GM18507 (cell line): Measurements from ENCODE around the gene SLC24A4.

ENCODE experiments used
- DNase-seq: peaks from one replicate; pipeline ENCODE4 v3.0.0; 2011; ENCODE audit warnings: low read depth; ENCODE audit not compliant: insufficient read length; ENCODE audit errors: extremely low spot score
- FAIRE-seq: peaks from 2 replicates; lab custom pipeline; 2011; peaks lifted over from hg19 to GRCh38; lab: Jason Lieb, UNC

The SLC24A4 gene, protein sequence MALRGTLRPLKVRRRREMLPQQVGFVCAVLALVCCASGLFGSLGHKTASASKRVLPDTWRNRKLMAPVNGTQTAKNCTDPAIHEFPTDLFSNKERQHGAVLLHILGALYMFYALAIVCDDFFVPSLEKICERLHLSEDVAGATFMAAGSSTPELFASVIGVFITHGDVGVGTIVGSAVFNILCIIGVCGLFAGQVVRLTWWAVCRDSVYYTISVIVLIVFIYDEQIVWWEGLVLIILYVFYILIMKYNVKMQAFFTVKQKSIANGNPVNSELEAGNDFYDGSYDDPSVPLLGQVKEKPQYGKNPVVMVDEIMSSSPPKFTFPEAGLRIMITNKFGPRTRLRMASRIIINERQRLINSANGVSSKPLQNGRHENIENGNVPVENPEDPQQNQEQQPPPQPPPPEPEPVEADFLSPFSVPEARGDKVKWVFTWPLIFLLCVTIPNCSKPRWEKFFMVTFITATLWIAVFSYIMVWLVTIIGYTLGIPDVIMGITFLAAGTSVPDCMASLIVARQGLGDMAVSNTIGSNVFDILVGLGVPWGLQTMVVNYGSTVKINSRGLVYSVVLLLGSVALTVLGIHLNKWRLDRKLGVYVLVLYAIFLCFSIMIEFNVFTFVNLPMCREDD

DNA sequence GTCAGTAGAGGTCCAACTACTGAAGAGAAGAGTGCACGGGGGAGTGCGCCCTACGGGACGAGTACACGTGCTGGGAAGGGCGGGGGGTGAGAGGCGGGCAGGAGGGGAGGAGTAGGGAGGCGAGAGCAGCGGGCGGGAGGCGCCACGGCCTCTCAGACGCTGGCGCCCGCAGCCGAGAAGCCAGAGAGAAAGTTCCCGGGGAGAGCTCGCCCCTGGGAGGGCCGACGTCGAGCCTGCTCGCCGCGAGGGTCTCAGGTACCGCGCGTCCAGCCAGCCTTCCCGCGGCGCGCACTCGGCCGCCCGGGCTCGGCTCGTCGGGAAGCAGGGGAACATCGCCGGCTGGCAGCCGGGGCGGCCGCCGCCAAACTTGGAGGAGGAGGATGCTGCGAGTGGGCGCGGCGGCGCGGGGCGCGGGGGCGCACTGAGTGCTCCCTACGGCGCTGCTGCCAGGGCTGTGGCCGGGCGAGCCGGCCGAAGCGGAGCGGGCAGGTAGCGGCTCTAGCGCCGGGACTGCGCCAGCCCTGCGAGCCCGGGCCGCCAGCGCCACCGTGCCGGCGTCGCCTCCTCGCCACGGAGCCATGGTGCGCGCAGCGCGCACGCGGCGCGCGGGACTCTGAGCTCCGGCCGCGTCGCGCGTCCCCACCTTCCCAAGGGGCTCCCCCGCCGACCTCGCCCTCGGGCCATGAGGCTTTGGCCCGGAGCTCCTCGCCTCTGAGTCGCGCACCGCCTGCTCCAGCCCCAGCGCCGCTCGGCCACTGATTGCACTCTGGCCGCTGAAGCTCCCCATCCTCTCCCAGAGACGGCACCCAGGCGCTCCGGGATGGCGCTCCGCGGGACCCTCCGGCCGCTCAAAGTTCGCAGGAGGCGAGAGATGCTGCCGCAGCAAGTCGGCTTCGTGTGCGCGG, at the start of gene SLC24A4:
TSS of gene SLC24A4 (plus strand) at position 155 of the 905 bp plus-strand sequence. CDS start at position 821, 666 bp downstream.
- FAIRE-seq: no peak
- DNase-seq: no peak

DNA sequence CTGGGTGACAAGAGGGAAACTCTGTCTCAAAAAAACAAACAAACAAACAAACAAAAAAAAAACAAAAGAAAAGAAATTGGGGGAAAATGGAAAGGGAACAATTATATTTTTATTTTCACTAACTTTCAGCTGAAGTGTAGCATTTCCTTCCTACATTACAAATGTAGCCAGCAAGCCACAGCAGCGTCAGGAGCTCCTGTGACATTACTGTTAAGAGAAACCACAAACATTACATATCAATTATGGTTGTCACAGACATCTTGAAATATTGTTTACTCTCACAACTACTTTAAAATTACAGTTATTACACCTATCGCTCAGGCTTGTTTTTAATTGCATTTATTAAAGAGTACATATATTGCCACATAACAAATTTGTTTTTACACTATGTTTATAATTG, 49.8 kb upstream of the SLC24A4 start:
- FAIRE-seq: no peak
- no peak for DNase-seq

DNA sequence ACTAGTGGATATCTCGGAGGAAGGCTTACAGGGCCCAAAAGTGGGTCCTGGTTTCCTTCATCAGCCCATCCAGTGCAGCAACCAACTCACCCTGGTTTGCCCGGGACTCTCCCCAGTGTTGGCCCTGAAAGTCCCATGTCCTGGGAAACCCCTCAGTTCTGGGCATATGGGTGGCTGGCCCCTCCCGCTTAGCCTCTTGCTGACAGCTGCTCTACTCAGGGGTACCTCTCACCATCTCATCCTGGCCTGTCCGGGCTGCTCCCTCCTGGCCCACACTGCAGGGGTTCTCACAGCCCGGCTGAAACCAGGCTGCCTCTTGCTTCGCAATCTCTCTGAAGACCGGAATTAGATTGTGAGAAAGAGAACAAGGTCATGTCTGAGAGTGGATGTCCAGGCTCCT, 48.9 kb upstream of the SLC24A4 start:
- FAIRE-seq (no peak), DNase-seq (no peak)

GRCh38 chr14:92276074-92276473, 46.9 kb upstream of the SLC24A4 start:
- DNase-seq (no peak), FAIRE-seq (no peak)

- FAIRE-seq (no peak), DNase-seq (no peak)
Measured at GRCh38 chr14:92277031-92277430, 45.9 kb upstream of the SLC24A4 start.

DNA sequence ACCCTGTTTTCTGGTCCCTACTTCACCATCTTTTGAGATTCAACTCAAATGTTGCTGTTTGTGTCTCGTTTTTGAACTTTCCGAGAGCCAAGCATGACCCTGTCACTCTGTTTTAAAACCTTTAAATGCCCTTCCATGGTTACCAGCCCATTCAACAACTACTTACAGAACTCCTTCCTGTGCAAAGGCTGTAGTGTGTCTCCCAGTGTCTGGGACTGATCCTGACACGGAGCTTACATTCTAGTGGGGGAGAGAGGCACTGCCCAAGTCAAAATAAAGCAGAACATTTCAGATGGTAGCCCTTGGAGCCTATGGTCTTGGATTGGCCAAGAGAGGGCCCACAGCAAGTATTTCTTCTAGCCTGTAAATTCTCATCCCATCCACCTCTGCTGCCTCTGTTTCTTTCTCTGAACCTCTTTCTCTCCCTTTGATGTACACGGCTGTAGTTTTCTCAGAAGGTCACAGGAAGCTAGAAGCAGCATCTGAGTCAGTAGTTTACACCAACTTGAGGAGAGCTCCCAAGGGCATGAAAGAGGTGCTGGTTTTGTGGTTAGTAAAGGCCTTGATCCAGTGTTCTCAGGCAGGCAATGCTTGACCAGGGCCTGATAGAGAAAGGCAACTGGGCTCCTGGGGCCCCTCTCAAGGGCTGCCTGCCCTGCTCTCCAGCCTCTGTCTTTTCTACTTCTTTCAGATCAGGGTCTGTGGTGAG, 42.3 kb upstream of the SLC24A4 start:
- no peak for DNase-seq
- FAIRE-seq: no peak

GRCh38 chr14:92282669-92283068, 40.3 kb upstream of the SLC24A4 start:
- DNase-seq (no peak), FAIRE-seq (no peak)

DNA sequence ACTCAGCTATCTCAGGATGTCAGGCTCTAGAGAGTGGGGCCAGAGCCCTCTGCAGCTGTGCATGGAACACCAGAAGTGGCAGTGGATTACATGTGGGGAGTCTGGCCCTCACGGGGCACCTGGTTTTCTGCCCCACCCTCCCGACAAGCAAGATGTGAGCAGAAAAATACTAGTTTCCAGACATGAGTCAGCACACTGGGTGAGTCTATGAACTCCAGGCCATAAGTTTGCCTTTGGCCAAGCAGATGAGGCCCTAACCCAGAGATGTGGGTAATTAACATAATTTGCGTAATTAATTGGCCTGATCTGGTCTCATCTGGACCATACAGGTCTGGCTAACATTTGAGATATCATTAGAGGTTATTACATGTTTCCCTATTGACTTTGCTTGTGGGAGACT, 37.7 kb upstream of the SLC24A4 start:
- no peak for DNase-seq
- FAIRE-seq: no peak

DNA sequence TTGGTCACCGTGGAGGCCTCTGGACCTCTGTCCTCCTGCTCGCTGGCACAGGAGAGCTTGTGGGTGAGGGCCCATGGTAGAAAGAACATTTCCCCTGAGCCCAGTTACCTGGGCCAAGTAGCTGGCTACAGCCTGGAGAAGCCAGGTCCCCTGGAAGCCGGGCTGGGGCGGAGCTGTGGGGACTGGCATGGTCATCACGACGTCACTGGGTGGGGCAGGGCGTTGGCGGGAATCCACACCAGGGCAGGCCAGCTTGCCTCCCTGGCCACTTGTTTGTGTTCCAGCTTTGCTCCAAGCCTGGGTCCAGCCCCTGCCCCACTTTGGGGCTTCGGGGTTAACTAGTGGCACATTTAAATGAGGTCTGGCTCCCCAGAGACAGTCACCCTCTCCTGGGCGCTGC, 35.0 kb upstream of the SLC24A4 start:
- DNase-seq (no peak), FAIRE-seq (no peak)

GRCh38 chr14:92288994-92289660, 33.8 kb upstream of the SLC24A4 start:
- no peak for FAIRE-seq
- no peak for DNase-seq

- no peak for DNase-seq
- FAIRE-seq: no peak
Measured at GRCh38 chr14:92292673-92293072, 30.3 kb upstream of the SLC24A4 start.

GRCh38 chr14:92294506-92294905, 28.5 kb upstream of the SLC24A4 start:
- DNase-seq: no peak
- FAIRE-seq: no peak

GRCh38 chr14:92297818-92298595, 25.0 kb upstream of the SLC24A4 start:
- DNase-seq: no peak
- FAIRE-seq: no peak

DNA sequence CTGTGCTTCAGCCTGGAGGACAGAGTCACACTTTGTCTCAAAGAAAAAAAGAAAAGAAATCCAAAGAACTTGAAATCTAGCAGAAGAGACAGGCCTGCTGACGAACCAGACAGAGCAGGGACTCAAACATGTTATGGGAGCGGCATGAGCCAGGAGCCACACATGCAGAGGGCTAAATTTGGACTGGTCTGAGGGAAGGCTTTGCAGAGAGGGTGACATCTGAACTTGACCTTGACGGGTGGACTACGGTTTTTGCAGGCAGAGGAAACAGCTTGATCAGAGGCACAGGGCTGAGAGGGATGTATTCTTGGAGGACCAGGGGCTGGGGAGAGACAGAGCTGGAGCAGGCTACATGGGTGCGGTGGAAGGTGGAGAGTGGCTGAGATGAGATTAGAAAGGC, 20.5 kb upstream of the SLC24A4 start:
- FAIRE-seq (no peak), DNase-seq (no peak)

GRCh38 chr14:92308716-92309115, 14.2 kb upstream of the SLC24A4 start:
- FAIRE-seq: no peak
- DNase-seq: no peak

- FAIRE-seq: no peak
- DNase-seq: no peak
Measured at GRCh38 chr14:92309968-92310530, 12.9 kb upstream of the SLC24A4 start.

GRCh38 chr14:92310776-92311375, 12.1 kb upstream of the SLC24A4 start:
- DNase-seq (no peak), FAIRE-seq (no peak)

GRCh38 chr14:92314182-92314581, 8.8 kb upstream of the SLC24A4 start:
- no peak for FAIRE-seq
- no peak for DNase-seq
